Measurements from ENCODE around the gene F11R.
"Not testable (repeated sequence)": the region's sequence is repeated elsewhere in the genome, so short reads cannot be mapped to it uniquely, and the experiment has no call there.

Gene F11R

GRCh38 chr1:161020509-161021164, at the start of gene F11R:
F11R (minus strand) TSS chr1:161021152; CDS start chr1:161021073, 79 bp downstream.
- in situ Hi-C loops (cut with MboI; ENCODE audit: low sequenced_read_pairs) = no loop called here

- in situ Hi-C loops (cut with MboI; ENCODE audit: low sequenced_read_pairs) = no loop called here
These were observed 48.8 kb upstream of the F11R start, which contains the start of gene ARHGAP30 for GRCh38 chr1:161069731-161070270. ARHGAP30 (minus strand) TSS chr1:161069891; CDS start chr1:161069624, 267 bp downstream.

DNA sequence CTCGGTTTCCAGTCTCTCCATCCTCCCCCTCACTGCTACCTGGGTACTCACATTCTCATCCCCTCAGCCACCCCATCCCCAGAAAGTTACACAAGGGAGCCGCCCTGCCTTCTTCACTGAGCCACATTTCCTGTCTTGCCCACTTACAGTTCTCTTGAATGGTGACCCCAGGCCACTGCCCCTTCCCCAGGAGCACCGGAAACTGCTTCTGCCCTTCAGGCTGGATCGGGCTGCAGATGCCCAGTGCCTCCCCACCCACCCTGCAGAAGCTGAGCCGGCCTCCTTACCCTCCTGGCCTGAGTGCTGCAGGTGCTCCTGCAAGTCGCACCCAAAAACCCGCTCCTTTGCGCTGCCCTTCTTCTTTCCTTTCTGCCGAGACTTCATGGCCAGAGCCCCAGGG, 48.3 kb upstream of the F11R start:
- in situ Hi-C loops (cut with MboI; ENCODE audit: low sequenced_read_pairs) = no loop called here

- in situ Hi-C loops (cut with MboI; ENCODE audit: low sequenced_read_pairs) = no loop called here
These were observed 47.6 kb upstream of the F11R start for GRCh38 chr1:161068306-161069234.

DNA sequence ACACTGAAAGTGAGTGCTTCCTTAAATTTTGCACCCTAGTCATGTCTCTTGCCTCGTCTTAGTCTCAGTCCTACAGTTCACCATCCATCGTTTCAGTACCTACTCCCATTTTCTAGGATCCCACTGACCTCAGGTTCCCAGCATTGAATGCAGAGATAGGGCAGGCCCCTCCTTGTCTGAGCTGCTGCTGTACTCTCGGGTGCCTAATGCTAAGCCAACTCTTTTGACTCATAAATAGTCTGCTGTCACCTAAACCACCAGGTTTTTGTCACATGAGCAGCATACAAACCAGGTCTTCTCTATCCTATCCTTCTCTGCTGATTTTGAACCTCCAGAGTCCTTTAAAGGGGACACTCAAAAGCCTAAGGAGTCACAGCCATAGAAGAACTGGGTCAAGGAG, 45.7 kb upstream of the F11R start:
- in situ Hi-C loops (cut with MboI; ENCODE audit: low sequenced_read_pairs) = no loop called here

DNA sequence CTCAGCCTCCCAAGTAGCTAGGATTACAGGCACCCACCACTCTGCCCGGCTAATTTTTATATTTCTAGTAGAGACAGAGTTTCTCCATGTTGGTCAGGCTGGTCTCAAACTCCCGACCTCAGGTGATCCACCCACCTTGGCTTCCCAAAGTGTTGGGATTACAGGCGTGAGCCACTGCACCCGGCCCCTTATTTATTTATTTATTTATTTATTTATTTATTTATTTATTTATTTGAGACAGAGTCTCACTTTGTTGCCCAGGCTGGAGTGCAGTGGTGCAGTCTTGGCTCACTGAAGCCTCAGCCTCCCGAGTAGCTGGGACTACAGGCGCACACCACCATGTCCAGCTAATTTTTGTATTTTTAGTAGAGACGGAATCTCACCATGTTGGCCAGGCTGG, 44.7 kb upstream of the F11R start:
- in situ Hi-C loops (cut with MboI; ENCODE audit: low sequenced_read_pairs) = not testable (repeated sequence)

DNA sequence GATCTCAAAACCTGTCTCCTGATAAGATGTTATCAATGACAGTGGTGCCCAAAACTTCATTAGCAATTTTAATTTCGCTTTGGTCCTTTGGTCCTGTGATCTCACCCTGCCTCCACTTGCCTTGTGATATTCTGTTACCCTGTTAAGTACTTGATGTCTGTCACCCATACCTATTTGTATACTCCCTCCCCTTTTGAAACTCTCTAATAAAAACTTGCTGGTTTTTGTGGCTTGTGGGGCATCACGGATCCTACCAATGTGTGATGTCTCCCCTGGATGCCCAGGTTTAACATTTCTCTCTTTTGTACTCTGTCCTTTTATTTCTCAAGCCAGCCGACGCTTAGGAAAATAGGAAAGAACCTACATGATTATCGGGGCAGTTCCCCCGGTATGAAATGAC, 43.0 kb upstream of the F11R start:
- in situ Hi-C loops (cut with MboI; ENCODE audit: low sequenced_read_pairs) = not testable (repeated sequence)

DNA sequence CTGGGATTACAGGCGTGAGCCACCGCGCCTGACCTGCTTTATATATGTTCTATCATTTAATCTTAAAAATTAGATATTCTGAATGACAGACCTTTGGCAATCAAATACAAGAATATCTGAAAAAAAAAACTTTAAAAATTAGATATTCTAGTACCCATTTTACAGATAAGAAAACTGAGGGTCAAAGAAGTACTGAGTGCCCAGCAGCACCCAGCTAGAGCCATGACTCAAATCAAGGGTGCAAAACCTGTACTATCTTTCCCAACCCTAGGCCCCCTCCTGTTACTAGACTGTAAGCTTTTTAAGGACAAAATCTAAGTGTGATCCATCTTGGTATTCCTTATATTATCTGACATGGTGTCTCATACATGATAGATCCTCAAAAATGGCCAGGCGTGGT, 40.5 kb upstream of the F11R start:
- in situ Hi-C loops (cut with MboI; ENCODE audit: low sequenced_read_pairs) = no loop called here

- in situ Hi-C loops (cut with MboI; ENCODE audit: low sequenced_read_pairs) = no loop called here
These were observed 38.3 kb upstream of the F11R start for GRCh38 chr1:161059293-161059692.

DNA sequence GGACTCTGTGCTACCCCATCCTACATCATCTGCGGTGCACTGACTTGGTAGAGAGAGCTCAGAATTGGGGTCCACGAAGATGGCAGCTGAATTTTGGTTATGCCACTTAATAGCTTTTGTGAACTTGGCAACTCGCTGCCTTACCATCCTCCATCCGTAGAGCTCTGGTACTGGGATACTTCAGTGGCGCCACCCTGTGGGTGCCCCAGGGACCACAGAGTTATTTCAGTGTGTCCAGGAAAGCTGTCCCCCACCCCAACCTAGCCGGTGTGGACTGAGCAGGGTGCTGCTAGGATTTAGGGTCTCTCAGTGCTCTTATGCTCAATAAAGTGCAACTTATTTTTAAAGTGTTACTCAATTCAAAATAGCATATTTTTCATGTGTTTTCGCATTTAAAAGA, 33.9 kb upstream of the F11R start:
- in situ Hi-C loops (cut with MboI; ENCODE audit: low sequenced_read_pairs) = no loop called here

GRCh38 chr1:161054232-161054631, 33.3 kb upstream of the F11R start:
- in situ Hi-C loops (cut with MboI; ENCODE audit: low sequenced_read_pairs) = no loop called here

GRCh38 chr1:161052899-161053298, 31.9 kb upstream of the F11R start:
- in situ Hi-C loops (cut with MboI; ENCODE audit: low sequenced_read_pairs) = no loop called here

DNA sequence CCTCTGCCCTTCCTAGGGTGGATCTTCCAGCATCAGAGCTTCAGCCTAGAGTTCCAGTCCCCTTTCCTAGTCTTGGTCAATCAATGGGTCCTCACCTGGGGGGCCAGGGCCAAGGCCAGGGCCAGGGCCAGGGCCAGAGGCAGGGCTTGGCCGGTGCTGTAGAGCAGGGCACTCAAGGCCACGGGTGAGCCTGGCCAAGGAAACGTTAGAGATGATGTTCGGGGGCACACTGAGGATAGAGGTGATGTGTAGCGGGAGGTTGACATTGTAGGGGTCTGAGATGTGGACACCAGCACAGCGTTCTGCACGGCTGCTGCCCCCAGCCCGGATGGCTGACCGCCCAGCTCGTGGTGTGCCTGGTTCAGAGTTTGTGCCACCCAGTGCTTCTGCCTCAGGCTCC, 30.3 kb upstream of the F11R start:
- in situ Hi-C loops (cut with MboI; ENCODE audit: low sequenced_read_pairs) = no loop called here

DNA sequence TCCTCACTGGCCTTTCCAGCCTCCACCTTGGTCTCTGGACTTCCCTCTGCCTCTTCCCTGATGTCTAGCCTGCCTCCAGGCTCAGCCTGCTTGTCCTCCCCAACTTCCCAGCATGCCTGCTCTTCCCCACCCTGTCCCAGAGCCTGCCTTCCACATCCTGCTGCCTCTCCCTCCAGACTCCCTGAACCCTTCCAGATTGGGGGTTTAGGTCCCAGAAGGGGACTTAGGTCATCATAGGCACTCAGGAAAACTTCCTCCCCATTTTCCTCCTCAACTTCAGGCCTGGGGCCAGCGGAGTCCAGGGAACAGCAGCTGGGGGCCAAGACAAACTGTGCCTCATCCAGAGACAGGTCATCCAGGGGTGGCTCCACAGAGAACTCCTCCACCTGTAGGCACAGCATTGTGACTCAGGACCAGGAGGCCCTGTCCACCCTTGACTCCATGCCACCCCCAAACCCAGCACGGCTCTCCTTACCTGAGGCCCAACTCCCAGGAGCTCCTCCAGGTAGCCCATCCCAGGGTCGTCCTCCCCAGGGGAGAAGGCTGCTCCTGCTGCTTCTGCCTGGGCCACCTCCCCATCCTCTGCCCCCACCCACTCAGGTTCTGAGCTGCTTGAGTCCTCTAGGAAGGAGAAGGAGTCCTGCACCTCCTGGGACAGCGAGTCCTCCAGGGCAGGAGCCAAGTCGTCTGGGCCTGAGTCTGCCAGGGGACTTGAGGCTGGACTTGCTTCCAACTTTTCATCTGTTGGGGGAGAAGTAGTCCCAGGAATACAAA, 28.2 kb upstream of the F11R start:
- in situ Hi-C loops (cut with MboI; ENCODE audit: low sequenced_read_pairs) = no loop called here

DNA sequence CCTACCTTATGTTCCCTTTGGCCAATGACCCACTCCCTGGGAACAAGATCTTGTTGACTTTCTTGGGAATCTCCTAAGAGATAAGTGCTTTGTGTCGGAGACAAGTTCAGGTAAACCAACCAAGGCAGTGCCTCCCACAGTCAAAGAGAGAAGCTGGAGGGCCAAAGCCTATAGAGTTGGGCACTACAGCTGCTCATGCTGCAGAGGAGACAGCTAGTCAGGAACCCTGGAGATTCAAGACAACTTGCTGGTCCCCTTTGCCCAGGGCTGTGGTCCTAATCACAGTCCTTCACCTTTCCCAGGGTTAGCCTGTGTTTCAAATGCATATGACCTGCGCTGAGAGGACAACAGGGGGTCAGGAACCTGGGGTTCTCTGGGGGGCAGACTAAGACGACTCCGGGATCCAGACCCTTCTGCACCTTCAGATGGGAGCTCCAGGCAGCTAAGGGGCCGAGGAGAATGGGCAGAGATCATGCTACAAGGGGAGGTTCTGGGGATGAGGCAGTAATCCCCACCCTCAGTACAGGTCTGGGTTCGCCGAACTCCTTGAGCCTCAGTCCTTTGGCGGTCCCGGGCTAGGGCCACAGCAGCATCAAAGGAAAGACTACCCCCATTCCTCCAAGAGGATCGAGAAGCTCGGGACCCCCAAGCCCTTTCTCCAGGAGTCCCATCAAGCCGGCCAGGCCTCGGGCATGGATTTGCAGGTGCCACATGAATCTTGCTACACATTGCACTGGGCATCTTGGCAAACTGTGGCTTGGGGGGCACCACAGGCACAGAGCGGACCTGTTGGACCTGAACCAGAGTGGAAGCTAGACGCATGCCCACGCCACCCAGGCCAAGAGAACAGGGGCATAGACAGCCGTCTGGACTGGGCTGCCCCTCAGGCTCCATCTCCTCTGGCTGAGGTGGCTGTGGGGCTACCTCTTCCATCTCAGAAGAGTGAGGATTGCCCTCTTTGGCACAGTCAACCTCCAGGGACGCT, 26.8 kb upstream of the F11R start:
- in situ Hi-C loops (cut with MboI; ENCODE audit: low sequenced_read_pairs) = no loop called here

GRCh38 chr1:161046605-161047228, 25.8 kb upstream of the F11R start:
- in situ Hi-C loops (cut with MboI; ENCODE audit: low sequenced_read_pairs) = no loop called here

GRCh38 chr1:161045736-161046604, 25.0 kb upstream of the F11R start, which contains the start of gene USF1:
USF1 (minus strand) TSS chr1:161045977; CDS start chr1:161043275, 2,702 bp downstream.
- in situ Hi-C loops (cut with MboI; ENCODE audit: low sequenced_read_pairs) = no loop called here

Measured in HL-60/S4 treated with phorbol 12-myristate 13-acetate at 8.2 ng/mL for 4 days and 3 days (cell line).